CD14-positive monocyte (primary cell): ENCODE results near the gene MYO7A. TPM values are rescaled to one million over a fixed set of nuclear protein-coding genes. Genes with fewer than 3 reads are reported as not detected.

Source experiments
- DNase-seq, 3 donors: peaks; one replicate each; pipeline ENCODE4 v3.0.0-alpha.2; 2011 to 2022
- H2AFZ ChIP-seq: 2 replicates; pipeline ENCODE4 v1.6.0; 2012; ENCODE audit warnings: mild to moderate bottlenecking, low read depth, low read length, inconsistent platforms; ENCODE audit not compliant: insufficient read depth, poor library complexity, severe bottlenecking
- H3K27ac ChIP-seq, 2 donors: 1 replicate in 1 of 2; 2 replicates in 1 of 2; pipeline ENCODE4 v1.5.1; 2012 to 2013; ENCODE audit warnings: low read length in 2 of 2, control low read depth in 1 of 2, inconsistent platforms in 1 of 2, low read depth in 1 of 2, mild to moderate bottlenecking in 1 of 2
- H3K27me3 ChIP-seq, 2 donors: one replicate each; pipeline versions ENCODE4 v1.6.0 to v1.6.1; 2011 to 2013; ENCODE audit warnings: low read length in 2 of 2; ENCODE audit not compliant: control insufficient read depth in 2 of 2, insufficient read depth in 2 of 2
- H3K36me3 ChIP-seq, 2 donors: replicated peaks in 1 of 2; 1 replicate in 1 of 2; 2 replicates in 1 of 2; pipeline versions ENCODE4 v1.5.1 to v1.6.1; 2012 to 2013; ENCODE audit warnings: low read length in 2 of 2, control low read depth in 1 of 2, inconsistent platforms in 1 of 2, mild to moderate bottlenecking in 1 of 2; ENCODE audit not compliant: insufficient read depth in 2 of 2, control insufficient read depth in 1 of 2
- H3K4me1 ChIP-seq, 2 donors: 1 replicate in 1 of 2; 2 replicates in 1 of 2; pipeline versions ENCODE4 v1.5.1 to v1.6.1; 2012 to 2013; ENCODE audit warnings: low read length in 2 of 2, control low read depth in 1 of 2, inconsistent platforms in 1 of 2, mild to moderate bottlenecking in 1 of 2, moderate library complexity in 1 of 2; ENCODE audit not compliant: insufficient read depth in 2 of 2, control insufficient read depth in 1 of 2
- H3K4me2 ChIP-seq: replicated peaks from 2 replicates; pipeline ENCODE3; 2012; ENCODE audit warnings: low read length, moderate library complexity, mild to moderate bottlenecking; ENCODE audit not compliant: poor library complexity, severe bottlenecking; ENCODE audit errors: extremely low read depth
- H3K4me3 ChIP-seq, 3 experiments: fragments of 200-600 bp in 1 of 3; sonication (generic) in 1 of 3; replicated peaks in 1 of 3; 1 replicate in 2 of 3; 2 replicates in 1 of 3; pipeline ENCODE4 v1.5.1; 2011 to 2013; ENCODE audit warnings: low read length in 3 of 3, mild to moderate bottlenecking in 3 of 3, control low read depth in 2 of 3, low read depth in 2 of 3, inconsistent platforms in 1 of 3, moderate library complexity in 1 of 3
- H3K79me2 ChIP-seq: 2 replicates; pipeline ENCODE4 v1.6.0; 2012; ENCODE audit warnings: mild to moderate bottlenecking, control low read depth, inconsistent platforms, low read length, moderate library complexity; ENCODE audit not compliant: insufficient read depth
- H3K9ac ChIP-seq: 2 replicates; pipeline ENCODE4 v1.6.0; 2017; ENCODE audit warnings: low read length, mild to moderate bottlenecking; ENCODE audit not compliant: insufficient read depth, poor library complexity, severe bottlenecking
- H3K9me3 ChIP-seq, 2 donors: replicated peaks in 1 of 2; 1 replicate in 1 of 2; 2 replicates in 1 of 2; pipeline versions ENCODE4 v1.5.1 to v1.6.1; 2012 to 2013; ENCODE audit warnings: low read length in 2 of 2, control low read depth in 1 of 2; ENCODE audit not compliant: control insufficient read depth in 1 of 2, insufficient read depth in 1 of 2
- H4K20me1 ChIP-seq: 2 replicates; pipeline ENCODE4 v1.6.0; 2012; ENCODE audit warnings: mild to moderate bottlenecking, low read length, control low read depth, moderate library complexity; ENCODE audit not compliant: insufficient read depth
- H3K27ac Mint-ChIP-seq, 7 donors: one replicate each; pipeline ENCODE4 v1.8.0; 2020; ENCODE audit warnings: mild to moderate bottlenecking in 7 of 7, mixed read lengths in 7 of 7, moderate library complexity in 6 of 7, inconsistent platforms in 2 of 7
- H3K27me3 Mint-ChIP-seq, 3 donors: one replicate each; pipeline ENCODE4 v1.8.0; 2021 to 2022; ENCODE audit warnings: low read depth in 3 of 3, mild to moderate bottlenecking in 3 of 3, mixed read lengths in 3 of 3, moderate library complexity in 3 of 3, inconsistent platforms in 1 of 3
- H3K36me3 Mint-ChIP-seq, 2 donors: one replicate each; pipeline ENCODE4 v1.8.0; 2020; ENCODE audit warnings: mixed read lengths in 2 of 2, inconsistent platforms in 1 of 2, mild to moderate bottlenecking in 1 of 2
- H3K4me1 Mint-ChIP-seq: one replicate; pipeline ENCODE4 v1.8.0; 2020; ENCODE audit warnings: mild to moderate bottlenecking, mixed read lengths
- H3K4me3 Mint-ChIP-seq, 2 donors: one replicate each; pipeline ENCODE4 v1.8.0; 2020; ENCODE audit warnings: mild to moderate bottlenecking in 2 of 2, mixed read lengths in 2 of 2, moderate library complexity in 1 of 2
- H3K9me3 Mint-ChIP-seq, 7 donors: one replicate each; pipeline ENCODE4 v1.8.0; 2020 to 2022; ENCODE audit warnings: mixed read lengths in 7 of 7, mild to moderate bottlenecking in 6 of 7, moderate library complexity in 6 of 7, inconsistent platforms in 2 of 7
- WGBS: methylation state at CpG from one replicate; pipeline ENCODE4 v1.1.5; 2013; ENCODE audit warnings: missing lambda C conversion rate; ENCODE audit not compliant: insufficient coverage; 5-methylcytosine and 5-hydroxymethylcytosine counted together
- intact Hi-C, 2 donors: fragments of 100-400 bp; cut with micrococcal nuclease; formaldehyde crosslinking; loops; one replicate each; pipeline versions ENCODE4 v1.15.0 to v1.15.1; 2023
- polyA plus RNA-seq, 3 donors: library from polyadenylated mRNA; depleted of rRNA in 1 of 3; unstranded in 2 of 3; stranded (reverse) in 1 of 3; fragments of 300-500 nt in 2 of 3; fragments of >200 nt in 1 of 3; fragmentation: Illumina TruSeq in 2 of 3; gene quantifications; 1 replicate in 2 of 3; 2 replicates in 1 of 3; pipeline ENCODE4 v1.2.3, GENCODE V29; 2012 to 2021
- TF ChIP-seq, protein P1 (sequence below): fragments of 200-600 bp; IDR thresholded peaks from one replicate; pipeline ENCODE4 v1.8.0; 2022; ENCODE audit warnings: antibody characterized with exemption, mild to moderate bottlenecking

The MYO7A gene
- polyA plus RNA-seq, 3 donors, result 3.5 to 7.8 (median 3.6) TPM

DNA sequence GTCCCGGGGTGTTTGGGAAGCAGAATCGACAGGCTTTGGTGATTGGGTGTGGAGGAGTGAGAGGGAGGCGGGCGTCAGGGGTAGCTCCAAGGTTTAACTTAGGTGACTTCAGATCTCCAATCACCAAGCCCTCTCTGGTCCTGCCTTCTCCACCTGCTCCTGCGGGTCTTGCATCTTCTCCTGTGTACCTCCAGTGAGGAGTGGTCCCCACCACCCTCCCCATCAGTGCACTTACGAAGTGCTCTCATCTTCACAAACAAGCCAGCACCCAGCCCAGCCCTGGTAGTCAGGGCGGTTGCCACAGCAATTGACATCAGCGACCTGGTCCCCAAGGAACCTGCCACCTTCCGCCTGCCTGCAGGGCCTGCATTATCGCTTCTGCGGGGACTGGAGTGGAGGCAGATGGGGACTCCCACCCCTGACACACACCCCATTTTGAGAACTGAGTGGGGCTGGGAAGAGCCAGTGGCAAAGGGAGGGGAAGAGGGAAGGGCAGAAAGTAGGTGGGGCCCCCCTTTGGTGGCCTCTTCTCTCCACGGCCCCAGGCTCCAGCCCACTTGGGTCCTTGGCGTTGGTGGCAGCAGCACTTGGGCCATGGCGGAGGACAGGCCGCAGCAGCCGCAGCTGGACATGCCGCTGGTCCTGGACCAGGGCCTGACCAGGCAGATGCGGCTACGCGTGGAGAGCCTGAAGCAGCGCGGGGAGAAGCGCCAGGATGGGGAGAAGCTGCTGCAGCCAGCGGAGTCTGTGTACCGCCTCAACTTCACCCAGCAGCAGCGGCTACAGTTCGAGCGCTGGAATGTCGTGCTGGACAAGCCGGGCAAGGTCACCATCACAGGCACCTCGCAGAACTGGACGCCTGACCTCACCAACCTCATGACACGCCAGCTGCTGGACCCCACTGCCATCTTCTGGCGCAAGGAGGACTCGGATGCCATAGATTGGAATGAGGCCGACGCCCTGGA, 25.5 kb upstream of the MYO7A start, which contains the start of gene OMP:
Gene OMP (plus strand): TSS at position 595 of the 965 bp plus-strand sequence. CDS start 0 bp downstream, at position 595.
- 95% methylated on average over 27 of the region's 37 CpGs for WGBS
- H3K4me1 Mint-ChIP-seq, result peaks cover 6% of the 10 kb centered on the region
- H3K27ac Mint-ChIP-seq, result no peak within 1 kb of the TSS
- Histone ChIP-seq H3K36me3 (no peaks in the 10 kb centered on the region), H3K27ac (no peak within 1 kb of the TSS), H3K9me3 (no peaks in the 10 kb centered on the region), H3K27me3 (no peaks in the 10 kb centered on the region), H3K79me2 (no peaks in the 10 kb centered on the region), H3K9ac (no peak within 1 kb of the TSS), H3K4me2 (no peak within 1 kb of the TSS), H2AFZ (no peak within 1 kb of the TSS), H3K4me3 (no peak within 1 kb of the TSS), H3K4me1 (no peaks in the 10 kb centered on the region), H4K20me1 (no peaks in the 10 kb centered on the region)
- H3K4me3 Mint-ChIP-seq, result no peak within 1 kb of the TSS
- no peaks in the 10 kb centered on the region for H3K36me3 Mint-ChIP-seq
- no peak for DNase-seq
- intact Hi-C loops, result no loop called here
- peaks cover 1 to 6% (median 4%) of the 10 kb centered on the region in 3 donors for H3K27me3 Mint-ChIP-seq
- peaks cover 0 to 7% (median 0%) of the 10 kb centered on the region in 7 donors for H3K9me3 Mint-ChIP-seq
- TF ChIP-seq, protein P1, sequence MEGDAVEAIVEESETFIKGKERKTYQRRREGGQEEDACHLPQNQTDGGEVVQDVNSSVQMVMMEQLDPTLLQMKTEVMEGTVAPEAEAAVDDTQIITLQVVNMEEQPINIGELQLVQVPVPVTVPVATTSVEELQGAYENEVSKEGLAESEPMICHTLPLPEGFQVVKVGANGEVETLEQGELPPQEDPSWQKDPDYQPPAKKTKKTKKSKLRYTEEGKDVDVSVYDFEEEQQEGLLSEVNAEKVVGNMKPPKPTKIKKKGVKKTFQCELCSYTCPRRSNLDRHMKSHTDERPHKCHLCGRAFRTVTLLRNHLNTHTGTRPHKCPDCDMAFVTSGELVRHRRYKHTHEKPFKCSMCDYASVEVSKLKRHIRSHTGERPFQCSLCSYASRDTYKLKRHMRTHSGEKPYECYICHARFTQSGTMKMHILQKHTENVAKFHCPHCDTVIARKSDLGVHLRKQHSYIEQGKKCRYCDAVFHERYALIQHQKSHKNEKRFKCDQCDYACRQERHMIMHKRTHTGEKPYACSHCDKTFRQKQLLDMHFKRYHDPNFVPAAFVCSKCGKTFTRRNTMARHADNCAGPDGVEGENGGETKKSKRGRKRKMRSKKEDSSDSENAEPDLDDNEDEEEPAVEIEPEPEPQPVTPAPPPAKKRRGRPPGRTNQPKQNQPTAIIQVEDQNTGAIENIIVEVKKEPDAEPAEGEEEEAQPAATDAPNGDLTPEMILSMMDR, result no peak

DNA sequence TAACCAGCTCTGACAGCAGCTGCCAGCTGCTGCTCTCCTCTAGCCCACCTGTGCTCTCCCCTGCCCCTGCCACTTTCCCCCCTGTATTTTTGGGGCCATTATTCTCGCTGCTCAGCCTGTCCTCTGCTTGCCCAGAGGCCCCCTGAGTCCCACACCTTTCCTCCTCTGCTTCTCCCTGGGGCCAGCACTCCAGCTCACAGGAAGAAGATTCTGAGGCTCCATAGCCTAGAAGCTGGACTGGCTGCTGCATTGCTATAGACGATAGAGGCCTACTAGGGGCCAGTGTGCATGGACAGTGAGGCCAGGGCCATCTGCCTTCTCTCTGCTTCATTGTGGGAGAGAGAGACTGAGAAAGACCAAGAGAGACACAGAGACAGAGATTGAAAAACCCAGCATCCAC, 24.7 kb upstream of the MYO7A start:
- no peak overlapping the region for H3K4me2 ChIP-seq
- H3K36me3 ChIP-seq, result no peaks in the 10 kb centered on the region
- TF ChIP-seq, protein P1, result no peak
- intact Hi-C loops, result no loop called here
- no peak overlapping the region for H3K27ac ChIP-seq
- Mint-ChIP-seq H3K27me3 (peaks cover 1 to 7% (median 4%) of the 10 kb centered on the region in 3 donors), H3K36me3 (no peaks in the 10 kb centered on the region), H3K9me3 (peaks cover 0 to 7% (median 0%) of the 10 kb centered on the region in 7 donors), H3K27ac (no peak overlapping the region), H3K4me1 (peaks cover 6% of the 10 kb centered on the region), H3K4me3 (no peak overlapping the region)
- H2AFZ ChIP-seq, result no peak overlapping the region
- H3K9ac ChIP-seq, result no peak overlapping the region
- H3K4me3 ChIP-seq, result no peak overlapping the region
- H3K9me3 ChIP-seq, result no peaks in the 10 kb centered on the region
- no peaks in the 10 kb centered on the region for H4K20me1 ChIP-seq
- no peaks in the 10 kb centered on the region for H3K4me1 ChIP-seq
- H3K79me2 ChIP-seq, result no peaks in the 10 kb centered on the region
- DNase-seq, result no peak
- WGBS, result 100% methylated on average over 2 of the region's 2 CpGs
- H3K27me3 ChIP-seq, result no peaks in the 10 kb centered on the region
